GM12878 (cell line): ENCODE results near the gene AIG1. TPM values are rescaled to one million over a fixed set of nuclear protein-coding genes. Genes with fewer than 3 reads are reported as not detected.

Experiments
- ATAC-seq: fragments of 200-7000 bp; cut with Tn5 transposase; 3 replicates; pipeline ENCODE4 v1.9.1; 2020; ENCODE audit warnings: mild to moderate bottlenecking, moderate library complexity
- BruUV-seq: library from RNA; stranded (reverse); fragments of 400-500 nt; replicated peaks from 2 replicates; lab custom pipeline; 2021; lab: Mats Ljungman, UMichigan
- CTCF ChIA-PET: fragments of 300-600 bp; sonication (Branson Sonifier 250); formaldehyde crosslinking; extraction: SDS; loops from one replicate; lab custom pipeline; 2021; ENCODE audit warnings: inconsistent platforms; lab: Yijun Ruan, JAX
- POLR2A ChIA-PET: fragments of 350-600 bp; formaldehyde crosslinking; extraction: SDS; loops from one replicate; lab custom pipeline; 2021; ENCODE audit warnings: inconsistent platforms; lab: Charles Lee
- RAD21 ChIA-PET: fragments of 300-600 bp; sonication (Branson Sonifier 250); formaldehyde crosslinking; loops from one replicate; lab custom pipeline; 2023; ENCODE audit warnings: antibody characterized with exemption; ENCODE audit not compliant: unreplicated experiment; lab: Charles Lee
- SMC1A ChIA-PET: fragments of 300-600 bp; sonication (Branson Sonifier 250); formaldehyde crosslinking; loops from one replicate; lab custom pipeline; 2023; ENCODE audit not compliant: unreplicated experiment, uncharacterized antibody; lab: Charles Lee
- DNase-seq: peaks from one replicate; pipeline ENCODE4 v3.0.0-alpha.2; 2011; ENCODE audit warnings: low read depth, low spot score
- FAIRE-seq: peaks from 3 replicates; lab custom pipeline; 2011; peaks lifted over from hg19 to GRCh38; lab: Jason Lieb, UNC
- H2AFZ ChIP-seq: 2 replicates; pipeline ENCODE4 v1.6.0; 2011; ENCODE audit warnings: low read depth, low read length, control low read depth; ENCODE audit not compliant: control insufficient read depth
- H3K27ac ChIP-seq: 2 replicates; pipeline ENCODE4 v1.5.1; 2011; ENCODE audit warnings: control low read depth; ENCODE audit not compliant: control insufficient read depth, insufficient read depth
- H3K27me3 ChIP-seq, 2 experiments: replicated peaks in 1 of 2; 2 replicates each; pipeline versions ENCODE4 v1.6.0 to v1.6.1; 2011; ENCODE audit warnings: low read length in 1 of 2; ENCODE audit not compliant: control insufficient read depth in 2 of 2, insufficient read depth in 2 of 2
- H3K36me3 ChIP-seq, 2 experiments: 2 replicates each; pipeline ENCODE4 v1.5.1; 2011; ENCODE audit warnings: low read length in 1 of 2; ENCODE audit not compliant: control insufficient read depth in 2 of 2, insufficient read depth in 2 of 2
- H3K4me1 ChIP-seq: 2 replicates; pipeline ENCODE4 v1.6.1; 2011; ENCODE audit warnings: mild to moderate bottlenecking, low read length, moderate library complexity, mixed read lengths; ENCODE audit not compliant: control insufficient read depth, insufficient read depth
- H3K4me2 ChIP-seq: 2 replicates; pipeline ENCODE4 v1.6.0; 2011; ENCODE audit warnings: control low read depth; ENCODE audit not compliant: control insufficient read depth, insufficient read depth
- H3K4me3 ChIP-seq: fragments of 200-600 bp; sonication (generic); 2 replicates; pipeline ENCODE4 v1.5.1; 2016
- H3K79me2 ChIP-seq: 2 replicates; pipeline ENCODE4 v1.6.0; 2011; ENCODE audit warnings: low read length; ENCODE audit not compliant: control insufficient read depth, insufficient read depth
- H3K9ac ChIP-seq: 2 replicates; pipeline ENCODE4 v1.8.0; 2011; ENCODE audit warnings: low read length, control low read depth, mixed read lengths; ENCODE audit not compliant: control insufficient read depth, insufficient read depth
- H3K9me3 ChIP-seq: replicated peaks from 3 replicates; pipeline ENCODE4 v1.5.1; 2011; ENCODE audit warnings: mild to moderate bottlenecking, low read length; ENCODE audit not compliant: control insufficient read depth, insufficient read depth
- H4K20me1 ChIP-seq: 2 replicates; pipeline ENCODE4 v1.6.0; 2011; ENCODE audit not compliant: control insufficient read depth, insufficient read depth
- ATF3 ChIP-seq: IDR thresholded peaks from 2 replicates; pipeline ENCODE4 v1.6.1; 2011; ENCODE audit warnings: low read depth, mild to moderate bottlenecking, low read length, moderate library complexity, borderline replicate concordance; ENCODE audit errors: extremely low read depth
- BCL3 ChIP-seq: IDR thresholded peaks from 2 replicates; pipeline ENCODE4 v1.6.1; 2011; ENCODE audit warnings: borderline replicate concordance, low read depth, mild to moderate bottlenecking, moderate library complexity, low read length; ENCODE audit not compliant: insufficient read depth, poor library complexity, severe bottlenecking
- BRCA1 ChIP-seq: IDR thresholded peaks from 2 replicates; pipeline ENCODE4 v1.6.1; 2011; ENCODE audit warnings: low read depth, low read length, improper control_type of control experiment
- CBFB ChIP-seq: IDR thresholded peaks from 2 replicates; pipeline ENCODE4 v1.6.1; 2016; ENCODE audit warnings: antibody characterized with exemption, low read depth
- EZH2 ChIP-seq: IDR thresholded peaks from 2 replicates; pipeline ENCODE4 v1.6.1; 2012; ENCODE audit warnings: low read depth, mild to moderate bottlenecking, control low read depth, inconsistent platforms, low read length, borderline replicate concordance; ENCODE audit not compliant: control insufficient read depth
- IRF4 ChIP-seq: IDR thresholded peaks from 2 replicates; pipeline ENCODE4 v1.6.1; 2011; ENCODE audit warnings: low read depth, low read length
- LARP7 ChIP-seq: fragments of 450-650 bp; IDR thresholded peaks from 2 replicates; pipeline ENCODE4 v1.6.1; 2017; ENCODE audit warnings: mild to moderate bottlenecking
- RFX5 ChIP-seq: IDR thresholded peaks from 2 replicates; pipeline ENCODE4 v1.6.1; 2011; ENCODE audit warnings: low read depth, low read length, improper control_type of control experiment
- SRF ChIP-seq, 2 experiments: IDR thresholded peaks; 2 replicates each; pipeline ENCODE4 v1.6.1; 2011; ENCODE audit warnings: low read depth in 2 of 2, low read length in 2 of 2, mild to moderate bottlenecking in 1 of 2, moderate library complexity in 1 of 2
- TAF1 ChIP-seq: IDR thresholded peaks from 2 replicates; pipeline ENCODE4 v1.6.1; 2011; ENCODE audit warnings: mild to moderate bottlenecking, low read depth, low read length, borderline replicate concordance
- ZNF207 ChIP-seq: fragments of 450-650 bp; IDR thresholded peaks from 2 replicates; pipeline ENCODE4 v1.6.1; 2014; ENCODE audit warnings: antibody characterized with exemption, mild to moderate bottlenecking, borderline replicate concordance
- ZNF384 ChIP-seq: IDR thresholded peaks from 2 replicates; pipeline ENCODE4 v1.6.1; 2012; ENCODE audit warnings: low read depth, mild to moderate bottlenecking, low read length, improper control_type of control experiment, borderline replicate concordance
- in situ Hi-C: fragments of 300-500 bp; cut with MboI; formaldehyde crosslinking; loops from 9 replicates; pipeline ENCODE4 v1.14.3; 2018; ENCODE audit warnings: mixed read lengths
- intact Hi-C: fragments of 100-400 bp; cut with micrococcal nuclease; formaldehyde crosslinking; loops from one replicate; pipeline ENCODE4 v1.14.2; 2022; ENCODE audit not compliant: unreplicated experiment
- polyA plus RNA-seq, 11 experiments: library from polyadenylated mRNA; depleted of rRNA in 4 of 11; unstranded in 6 of 11; stranded (reverse) in 5 of 11; fragments of >200 nt; fragmentation: Nextera tagmentation in 4 of 11; fragmentation: Illumina TruSeq in 1 of 11; extraction: Ambion mirVana in 4 of 11; extraction: Trizol in 1 of 11; gene quantifications; 1 replicate in 1 of 11; 2 replicates in 10 of 11; pipeline versions ENCODE4 v1.2.1 to v1.2.3, GENCODE V29; 2011 to 2016; ENCODE audit warnings: inconsistent platforms in 2 of 11, missing spikeins in 2 of 11, low read depth in 1 of 11
- total RNA-seq, 4 experiments: library from RNA; depleted of rRNA in 3 of 4; stranded (reverse); fragments of >200 nt in 3 of 4; fragmentation: Illumina TruSeq in 1 of 4; extraction: Trizol in 1 of 4; gene quantifications; 2 replicates each; pipeline versions ENCODE4 v1.2.1 to v1.2.3, GENCODE V29; 2013 to 2021

AIG1 gene
- total and polyA plus RNA-seq, 10 of the 15 experiments (the other 5 are each of a cell fraction or from before 2014, with no cell fraction given): 27.0 to 74.5 (median 36.4) TPM

GRCh38 chr6:143376861-143377260 is 316.2 kb downstream of the AIG1 start:
- Histone ChIP-seq H3K4me2 (no peak overlapping the region), H2AFZ (no peak overlapping the region), H3K27ac (no peak overlapping the region), H3K9ac (no peak overlapping the region), H3K4me1 (peaks cover 16% of the 10 kb centered on the region; the same call in 1 of the 2 replicates), H3K4me3 (no peak overlapping the region), H3K79me2 (no peaks in the 10 kb centered on the region), H3K27me3 (no peaks in the 10 kb centered on the region), H3K36me3 (no peaks in the 10 kb centered on the region), H4K20me1 (no peaks in the 10 kb centered on the region), H3K9me3 (peaks cover 7% of the 10 kb centered on the region; the same call in 2 of the 3 replicates)
- DNase-seq (no peak), FAIRE-seq (no peak), ATAC-seq (no peak)
- intact Hi-C loops (no loop called here), in situ Hi-C loops (no loop called here)
- RAD21 ChIA-PET: no interaction called here
- POLR2A ChIA-PET: no interaction called here
- CTCF ChIA-PET: interaction anchor here (0.6 kb wide), 1 partner anchor 99 kb away, joined by 3 read pairs; no protein-coding TSS in a partner anchor
- TF ChIP-seq RFX5 (no peak), BCL3 (no peak), SRF (IDR thresholded peaks at IDR 0.05; ENCODE audit: low read depth in 2 of 2, low read length in 2 of 2) (no peak), BRCA1 (no peak), CBFB (no peak), ZNF207 (no peak), IRF4 (no peak), LARP7 (no peak), EZH2 (no peak), ATF3 (no peak), TAF1 (no peak), ZNF384 (no peak)
- SMC1A ChIA-PET: no interaction called here
- no TSS peak for BruUV-seq
